A673 (cell line): Measurements from ENCODE around the gene JAKMIP1.

ENCODE experiments used
- EZH2 ChIP-seq: fragments of 200-600 bp; sonication (generic); IDR thresholded peaks from 2 replicates; pipeline ENCODE4 v1.6.1; 2017; ENCODE audit warnings: borderline replicate concordance, low read depth, mild to moderate bottlenecking, mixed read lengths, antibody characterized with exemption, low read length; ENCODE audit not compliant: poor library complexity, severe bottlenecking
- TF ChIP-seq, protein P1 (sequence below): fragments of 300-800, 200-600 bp; sonication (generic); conservative IDR thresholded peaks from 2 replicates; pipeline ENCODE4 v1.5.1; 2017; ENCODE audit warnings: low read depth, mild to moderate bottlenecking, antibody characterized with exemption, low read length, moderate library complexity, mixed read lengths

GRCh38 chr4:6147441-6147840, 52.9 kb downstream of the JAKMIP1 start:
- TF ChIP-seq, protein P1, sequence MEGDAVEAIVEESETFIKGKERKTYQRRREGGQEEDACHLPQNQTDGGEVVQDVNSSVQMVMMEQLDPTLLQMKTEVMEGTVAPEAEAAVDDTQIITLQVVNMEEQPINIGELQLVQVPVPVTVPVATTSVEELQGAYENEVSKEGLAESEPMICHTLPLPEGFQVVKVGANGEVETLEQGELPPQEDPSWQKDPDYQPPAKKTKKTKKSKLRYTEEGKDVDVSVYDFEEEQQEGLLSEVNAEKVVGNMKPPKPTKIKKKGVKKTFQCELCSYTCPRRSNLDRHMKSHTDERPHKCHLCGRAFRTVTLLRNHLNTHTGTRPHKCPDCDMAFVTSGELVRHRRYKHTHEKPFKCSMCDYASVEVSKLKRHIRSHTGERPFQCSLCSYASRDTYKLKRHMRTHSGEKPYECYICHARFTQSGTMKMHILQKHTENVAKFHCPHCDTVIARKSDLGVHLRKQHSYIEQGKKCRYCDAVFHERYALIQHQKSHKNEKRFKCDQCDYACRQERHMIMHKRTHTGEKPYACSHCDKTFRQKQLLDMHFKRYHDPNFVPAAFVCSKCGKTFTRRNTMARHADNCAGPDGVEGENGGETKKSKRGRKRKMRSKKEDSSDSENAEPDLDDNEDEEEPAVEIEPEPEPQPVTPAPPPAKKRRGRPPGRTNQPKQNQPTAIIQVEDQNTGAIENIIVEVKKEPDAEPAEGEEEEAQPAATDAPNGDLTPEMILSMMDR: no peak
- TF ChIP-seq EZH2: no peak
